Ovary (tissue), 3 donors: ENCODE measurements around the gene WNT6.

Experiments
- CTCF ChIP-seq, 3 donors: fragments of 450-650 bp in 2 of 3; fragments of 200-600 bp in 1 of 3; IDR thresholded peaks; one replicate each; pipeline versions ENCODE4 v1.5.1 to v1.8.0; 2016 to 2022; ENCODE audit warnings: antibody characterized with exemption in 3 of 3, mild to moderate bottlenecking in 1 of 3
- POLR2A ChIP-seq: fragments of 450-650 bp; IDR thresholded peaks from one replicate; pipeline ENCODE4 v1.6.1; 2017; ENCODE audit warnings: antibody characterized with exemption, mild to moderate bottlenecking, moderate library complexity
- donor health status: DM: no; HTN: no; CAD: no.

GRCh38 chr2:218892693-218893348 lies 33.2 kb downstream of the WNT6 start:
- TF ChIP-seq CTCF (IDR thresholded peaks at IDR 0.05) (peak in 1 of 3 donors; percentile 12), POLR2A (no peak)
